Chondrocyte (in vitro differentiated cells): ENCODE results near the gene TRAF3. TPM values are rescaled to one million over a fixed set of nuclear protein-coding genes. Genes with fewer than 3 reads are reported as not detected.

Experiments
- DNase-seq: peaks from one replicate; pipeline ENCODE4 v3.0.0; 2021; ENCODE audit warnings: mixed read lengths, low spot score
- H3K27ac Mint-ChIP-seq: one replicate; pipeline ENCODE4 v1.8.0; 2021; ENCODE audit warnings: mild to moderate bottlenecking, moderate library complexity, mixed read lengths; ENCODE audit not compliant: unreplicated experiment
- H3K27me3 Mint-ChIP-seq: 2 replicates; pipeline ENCODE4 v1.8.0; 2021; ENCODE audit warnings: low read depth, mixed read lengths
- H3K36me3 Mint-ChIP-seq: 2 replicates; pipeline ENCODE4 v1.8.0; 2021; ENCODE audit warnings: low read depth, mixed read lengths
- H3K4me1 Mint-ChIP-seq: 2 replicates; pipeline ENCODE4 v1.8.0; 2021; ENCODE audit warnings: low read depth, mild to moderate bottlenecking, mixed read lengths
- H3K4me3 Mint-ChIP-seq: one replicate; pipeline ENCODE4 v1.8.0; 2021; ENCODE audit warnings: mild to moderate bottlenecking, moderate library complexity, mixed read lengths; ENCODE audit not compliant: unreplicated experiment
- H3K9me3 Mint-ChIP-seq: 2 replicates; pipeline ENCODE4 v1.8.0; 2021; ENCODE audit warnings: low read depth, mixed read lengths
- total RNA-seq: library from RNA; stranded (reverse); gene quantifications from 3 replicates; pipeline ENCODE4 v1.2.1, GENCODE V29; 2021
- TF ChIP-seq, protein P1 (sequence below): fragments of 200-600 bp; sonication (generic); IDR thresholded peaks from 2 replicates; pipeline ENCODE4 v1.5.0; 2021; ENCODE audit warnings: antibody characterized with exemption, mild to moderate bottlenecking, moderate library complexity

TRAF3 gene
- total RNA-seq, 1 donor from 2014 or later: 20.1 TPM

DNA sequence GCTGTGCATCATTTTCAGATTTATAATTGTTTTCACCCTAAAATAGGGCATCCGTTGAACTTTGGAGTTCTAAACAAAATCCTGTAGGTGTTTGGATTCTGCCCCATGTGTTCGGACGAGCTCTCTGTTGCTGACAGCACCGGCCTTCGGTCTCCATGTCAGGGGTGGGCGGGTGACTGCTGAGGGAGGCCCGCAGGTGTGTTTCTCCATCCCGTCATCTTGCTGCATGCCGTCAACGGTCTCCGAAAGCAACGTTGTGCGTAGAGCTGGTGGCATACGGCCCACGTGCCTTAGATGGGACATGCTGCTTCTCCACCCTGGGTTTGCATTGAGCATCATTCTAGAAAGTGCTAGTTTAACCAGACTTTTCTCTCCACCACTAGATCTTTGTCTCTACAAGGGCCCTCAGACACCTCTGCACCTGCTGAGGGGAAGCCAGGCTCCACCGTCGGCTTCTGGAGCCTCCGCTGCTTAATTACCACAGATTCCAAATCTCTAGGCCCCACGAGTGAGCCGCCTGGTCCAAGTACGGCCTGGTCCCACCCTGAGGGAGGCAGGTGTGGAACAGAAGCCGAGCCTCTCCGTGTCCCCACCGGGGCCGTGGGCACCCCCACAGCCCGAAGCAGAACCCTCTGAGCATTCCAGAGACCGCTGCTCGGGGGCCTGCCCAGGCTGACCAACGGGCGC lies 129.5 kb downstream of the TRAF3 start:
- H3K9me3 Mint-ChIP-seq: no peaks in the 10 kb centered on the region
- TF ChIP-seq, protein P1, sequence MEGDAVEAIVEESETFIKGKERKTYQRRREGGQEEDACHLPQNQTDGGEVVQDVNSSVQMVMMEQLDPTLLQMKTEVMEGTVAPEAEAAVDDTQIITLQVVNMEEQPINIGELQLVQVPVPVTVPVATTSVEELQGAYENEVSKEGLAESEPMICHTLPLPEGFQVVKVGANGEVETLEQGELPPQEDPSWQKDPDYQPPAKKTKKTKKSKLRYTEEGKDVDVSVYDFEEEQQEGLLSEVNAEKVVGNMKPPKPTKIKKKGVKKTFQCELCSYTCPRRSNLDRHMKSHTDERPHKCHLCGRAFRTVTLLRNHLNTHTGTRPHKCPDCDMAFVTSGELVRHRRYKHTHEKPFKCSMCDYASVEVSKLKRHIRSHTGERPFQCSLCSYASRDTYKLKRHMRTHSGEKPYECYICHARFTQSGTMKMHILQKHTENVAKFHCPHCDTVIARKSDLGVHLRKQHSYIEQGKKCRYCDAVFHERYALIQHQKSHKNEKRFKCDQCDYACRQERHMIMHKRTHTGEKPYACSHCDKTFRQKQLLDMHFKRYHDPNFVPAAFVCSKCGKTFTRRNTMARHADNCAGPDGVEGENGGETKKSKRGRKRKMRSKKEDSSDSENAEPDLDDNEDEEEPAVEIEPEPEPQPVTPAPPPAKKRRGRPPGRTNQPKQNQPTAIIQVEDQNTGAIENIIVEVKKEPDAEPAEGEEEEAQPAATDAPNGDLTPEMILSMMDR: no peak
- peak; percentile 70 for DNase-seq
- no peaks in the 10 kb centered on the region for H3K27me3 Mint-ChIP-seq
- no peaks in the 10 kb centered on the region for H3K4me1 Mint-ChIP-seq
- no peak overlapping the region for H3K27ac Mint-ChIP-seq
- H3K4me3 Mint-ChIP-seq: no peak overlapping the region
- H3K36me3 Mint-ChIP-seq: peaks cover 13% of the 10 kb centered on the region

DNA sequence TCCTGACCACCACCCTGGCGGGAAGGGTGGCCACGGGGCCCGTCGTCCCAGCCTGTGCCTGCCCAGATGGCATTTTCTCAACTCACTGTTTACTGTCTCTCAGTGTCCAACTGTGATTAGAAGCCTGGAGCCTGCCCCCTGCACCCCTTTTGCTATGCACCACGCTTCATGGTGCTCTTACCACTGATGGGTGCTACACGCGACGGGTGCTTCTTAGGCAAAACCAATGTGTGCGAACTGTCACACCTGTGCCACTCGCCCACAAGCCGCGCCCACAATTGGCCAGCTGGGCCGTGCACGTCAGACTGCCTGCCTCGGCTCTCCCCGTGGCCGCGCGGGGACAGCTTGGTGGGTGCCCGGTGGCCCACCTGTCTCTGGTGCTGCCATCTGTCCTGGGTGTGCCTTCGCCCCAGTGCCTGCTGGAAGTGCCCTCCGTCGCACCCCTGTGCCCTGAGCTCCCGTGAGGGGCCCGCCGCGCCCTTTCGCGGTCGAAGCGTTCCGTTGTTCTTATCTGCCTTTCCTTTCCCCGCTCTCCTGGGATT lies 130.1 kb downstream of the TRAF3 start:
- H3K4me3 Mint-ChIP-seq: no peak overlapping the region
- no peaks in the 10 kb centered on the region for H3K4me1 Mint-ChIP-seq
- DNase-seq: peak; percentile 74
- H3K27ac Mint-ChIP-seq: no peak overlapping the region
- H3K36me3 Mint-ChIP-seq: peaks cover 13% of the 10 kb centered on the region
- TF ChIP-seq, protein P1: no peak
- no peaks in the 10 kb centered on the region for H3K9me3 Mint-ChIP-seq
- H3K27me3 Mint-ChIP-seq: no peaks in the 10 kb centered on the region

DNA sequence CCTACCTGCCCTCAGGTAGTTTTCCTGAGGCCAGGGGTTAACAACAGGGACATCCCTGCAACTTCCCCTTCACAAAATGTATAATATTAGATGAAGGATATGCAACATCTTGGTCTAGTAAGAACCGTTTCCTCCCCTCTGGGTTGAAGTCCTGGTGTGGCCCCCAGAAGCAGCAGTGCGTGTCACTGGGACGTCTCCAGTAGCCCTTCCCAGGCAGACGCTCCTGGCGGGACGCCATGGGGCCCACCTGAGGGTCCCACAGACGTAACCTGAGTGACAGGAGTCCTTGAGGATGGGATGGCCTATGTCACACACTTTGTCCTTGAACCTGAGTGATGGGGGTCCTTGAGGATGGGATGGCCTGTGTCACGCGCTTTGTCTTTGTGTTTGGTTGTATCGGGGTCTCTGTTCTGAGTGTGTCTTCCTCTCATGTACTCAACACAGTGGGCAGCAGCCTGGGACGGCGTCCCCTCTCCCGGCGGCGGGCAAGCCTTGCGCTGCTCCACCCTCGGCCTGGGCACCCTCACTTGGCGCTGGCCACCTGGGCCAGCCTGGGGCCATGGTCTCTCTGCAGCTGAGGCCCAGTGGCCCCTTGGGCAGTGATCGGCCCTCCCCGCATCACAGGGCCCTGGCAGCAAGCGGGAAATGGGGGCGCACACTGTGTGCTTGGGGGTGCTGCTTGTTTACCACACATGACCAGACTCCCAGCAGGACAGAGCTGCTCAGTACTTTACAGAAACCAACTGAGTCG lies 130.9 kb downstream of the TRAF3 start:
- H3K27me3 Mint-ChIP-seq: no peaks in the 10 kb centered on the region
- H3K9me3 Mint-ChIP-seq: no peaks in the 10 kb centered on the region
- H3K4me1 Mint-ChIP-seq: no peaks in the 10 kb centered on the region
- H3K27ac Mint-ChIP-seq: no peak overlapping the region
- H3K4me3 Mint-ChIP-seq: no peak overlapping the region
- DNase-seq: peak; percentile 75
- H3K36me3 Mint-ChIP-seq: peaks cover 10% of the 10 kb centered on the region
- TF ChIP-seq, protein P1: no peak

DNA sequence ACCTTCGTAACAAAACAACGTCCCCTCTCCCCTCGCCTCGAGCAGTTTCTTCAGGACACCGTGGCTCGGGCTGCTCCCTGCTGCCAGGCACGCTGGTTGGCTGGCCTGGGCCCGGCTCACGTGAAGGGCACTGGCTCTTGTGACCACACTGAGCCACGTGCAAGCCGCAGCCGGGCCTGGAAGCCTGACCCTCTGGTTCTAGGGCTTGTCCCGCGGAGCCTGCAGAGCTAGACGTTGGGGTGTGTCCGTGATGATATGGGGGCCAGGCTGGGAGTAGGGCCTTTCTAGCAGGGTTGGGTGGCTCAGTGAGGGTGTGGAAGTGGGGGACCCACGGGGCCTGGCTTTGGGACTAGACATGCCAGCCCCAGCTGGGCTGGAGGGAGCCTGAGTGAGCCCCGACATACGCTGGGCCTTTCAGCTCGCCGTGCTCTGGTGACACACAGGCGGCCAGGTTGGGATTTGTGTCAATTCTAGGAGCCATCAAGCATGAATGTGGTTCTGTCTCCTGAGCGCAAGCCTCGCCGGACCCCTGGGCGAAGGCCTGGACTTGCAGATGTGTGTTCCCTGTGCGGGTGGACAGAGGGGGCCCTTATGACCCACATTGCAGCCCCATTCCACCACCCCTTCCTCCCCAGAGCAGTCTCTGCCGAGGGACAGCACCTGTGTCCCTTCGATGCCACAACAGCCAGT lies 131.7 kb downstream of the TRAF3 start:
- H3K4me1 Mint-ChIP-seq: no peaks in the 10 kb centered on the region
- no peaks in the 10 kb centered on the region for H3K9me3 Mint-ChIP-seq
- H3K4me3 Mint-ChIP-seq: no peak overlapping the region
- no peaks in the 10 kb centered on the region for H3K27me3 Mint-ChIP-seq
- DNase-seq: peak; percentile 94
- TF ChIP-seq, protein P1: no peak
- no peak overlapping the region for H3K27ac Mint-ChIP-seq
- peaks cover 7% of the 10 kb centered on the region for H3K36me3 Mint-ChIP-seq

DNA sequence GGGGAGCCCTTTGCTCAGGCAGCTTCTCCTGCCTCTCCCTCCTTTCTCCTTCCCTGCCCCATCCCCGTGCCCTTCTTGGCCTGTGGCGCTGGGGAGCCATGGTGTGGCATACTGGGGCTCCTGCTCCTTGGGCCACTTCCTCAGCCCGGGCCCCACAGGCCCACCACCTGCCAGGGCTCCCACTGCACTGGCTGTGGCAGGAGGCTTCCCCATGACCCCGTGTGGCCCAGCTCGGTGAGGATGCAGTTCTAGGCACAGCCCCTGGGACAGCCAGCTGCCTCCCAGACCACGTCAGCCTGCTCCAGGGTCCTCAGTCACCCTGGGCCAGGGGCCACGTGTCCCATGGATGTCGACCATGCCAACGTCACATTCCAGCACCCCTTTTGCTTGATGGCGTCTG lies 132.2 kb downstream of the TRAF3 start:
- TF ChIP-seq, protein P1: no peak
- Mint-ChIP-seq H3K9me3 (no peaks in the 10 kb centered on the region), H3K4me1 (no peaks in the 10 kb centered on the region), H3K27me3 (no peaks in the 10 kb centered on the region), H3K4me3 (no peak overlapping the region), H3K27ac (no peak overlapping the region), H3K36me3 (peaks cover 7% of the 10 kb centered on the region)
- DNase-seq: peak; percentile 75
